Measurements from ENCODE around the gene CPNE4.

The CPNE4 gene

DNA sequence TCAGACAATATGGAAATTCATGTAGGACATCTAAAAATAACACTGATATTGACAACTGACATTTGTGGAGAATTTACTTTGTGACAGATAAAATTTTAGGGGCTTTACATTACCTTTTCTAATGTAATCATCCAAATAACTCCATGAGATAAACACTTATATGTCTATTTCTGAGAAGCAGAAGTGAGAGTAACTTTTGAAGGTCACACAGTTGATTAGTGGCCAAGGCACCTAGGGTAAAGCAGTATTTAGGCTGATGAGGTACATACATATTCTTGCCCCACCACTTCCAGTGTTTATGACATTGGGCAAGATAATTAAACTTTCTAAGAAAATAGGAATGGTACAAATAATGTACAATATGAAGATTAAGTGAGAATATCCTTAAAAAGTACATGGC, 248.4 kb downstream of the CPNE4 start:
- H3K27me3 Mint-ChIP-seq: peaks cover 2% of the 10 kb centered on the region
- H3K4me1 Mint-ChIP-seq: no peaks in the 10 kb centered on the region
- H3K4me3 Mint-ChIP-seq: no peak overlapping the region

DNA sequence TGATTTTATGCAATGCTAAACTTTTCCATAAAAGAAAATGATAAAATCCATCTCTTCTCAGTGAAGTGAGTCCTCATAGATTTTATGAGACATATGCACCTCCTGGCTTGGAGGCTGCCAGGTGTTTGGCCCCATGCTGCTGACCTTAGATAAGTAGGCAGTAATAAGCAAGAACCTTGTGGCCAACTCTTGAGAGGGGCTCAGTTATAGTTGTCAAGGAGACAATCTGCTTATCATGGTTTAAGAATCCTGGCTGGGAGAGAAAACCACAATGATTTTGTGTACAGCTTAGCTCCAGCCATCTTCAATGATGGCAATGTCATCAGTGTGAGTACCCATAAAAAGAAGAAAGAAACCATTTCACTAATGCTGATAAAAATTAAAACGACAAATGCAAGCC, 252.1 kb downstream of the CPNE4 start:
- H3K27me3 Mint-ChIP-seq: peaks cover 5% of the 10 kb centered on the region
- peaks cover 2% of the 10 kb centered on the region for H3K36me3 Mint-ChIP-seq
- H3K4me1 Mint-ChIP-seq: no peaks in the 10 kb centered on the region
- no peak overlapping the region for H3K4me3 Mint-ChIP-seq
- H3K9me3 Mint-ChIP-seq: no peaks in the 10 kb centered on the region
- H3K27ac Mint-ChIP-seq: no peak overlapping the region

More for the DNA sequence above, 248.4 kb downstream of the CPNE4 start:
- no peaks in the 10 kb centered on the region for H3K9me3 Mint-ChIP-seq
- H3K36me3 Mint-ChIP-seq: no peaks in the 10 kb centered on the region
- H3K27ac Mint-ChIP-seq: no peak overlapping the region

- no peaks in the 10 kb centered on the region for H3K4me1 Mint-ChIP-seq
- peaks cover 6% of the 10 kb centered on the region for H3K27me3 Mint-ChIP-seq
- no peaks in the 10 kb centered on the region for H3K9me3 Mint-ChIP-seq
- H3K36me3 Mint-ChIP-seq: peaks cover 2% of the 10 kb centered on the region
- no peak overlapping the region for H3K27ac Mint-ChIP-seq
- H3K4me3 Mint-ChIP-seq: no peak overlapping the region
Observed at GRCh38 chr3:131778526-131778925, 256.3 kb downstream of the CPNE4 start.

DNA sequence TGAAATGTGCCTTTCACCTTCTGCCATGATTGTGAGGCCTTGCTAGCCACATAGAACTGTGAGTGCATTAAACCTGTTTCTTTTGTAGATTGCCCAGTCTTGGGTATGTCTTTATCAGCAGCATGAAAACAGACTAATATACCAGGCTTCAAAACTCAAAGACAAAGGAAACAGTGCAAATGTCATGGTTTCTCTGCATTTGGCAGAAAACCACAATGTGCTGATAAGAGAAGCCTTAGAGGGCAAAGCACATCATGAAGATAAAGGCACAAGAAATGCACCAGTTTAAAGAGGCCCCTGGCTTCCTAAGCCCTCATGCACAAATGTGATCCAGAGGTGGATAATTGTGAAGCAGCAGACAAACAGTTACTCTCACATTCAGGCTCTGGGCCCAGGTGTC, 259.2 kb downstream of the CPNE4 start:
- Mint-ChIP-seq H3K4me1 (no peaks in the 10 kb centered on the region), H3K27me3 (peaks cover 6% of the 10 kb centered on the region), H3K9me3 (no peaks in the 10 kb centered on the region), H3K36me3 (peaks cover 2% of the 10 kb centered on the region), H3K4me3 (no peak overlapping the region), H3K27ac (no peak overlapping the region)

GRCh38 chr3:131772269-131773026, 262.4 kb downstream of the CPNE4 start:
- H3K27ac Mint-ChIP-seq: no peak overlapping the region
- H3K36me3 Mint-ChIP-seq: no peaks in the 10 kb centered on the region
- no peaks in the 10 kb centered on the region for H3K4me1 Mint-ChIP-seq
- no peaks in the 10 kb centered on the region for H3K9me3 Mint-ChIP-seq
- H3K4me3 Mint-ChIP-seq: no peak overlapping the region
- peaks cover 2% of the 10 kb centered on the region for H3K27me3 Mint-ChIP-seq

DNA sequence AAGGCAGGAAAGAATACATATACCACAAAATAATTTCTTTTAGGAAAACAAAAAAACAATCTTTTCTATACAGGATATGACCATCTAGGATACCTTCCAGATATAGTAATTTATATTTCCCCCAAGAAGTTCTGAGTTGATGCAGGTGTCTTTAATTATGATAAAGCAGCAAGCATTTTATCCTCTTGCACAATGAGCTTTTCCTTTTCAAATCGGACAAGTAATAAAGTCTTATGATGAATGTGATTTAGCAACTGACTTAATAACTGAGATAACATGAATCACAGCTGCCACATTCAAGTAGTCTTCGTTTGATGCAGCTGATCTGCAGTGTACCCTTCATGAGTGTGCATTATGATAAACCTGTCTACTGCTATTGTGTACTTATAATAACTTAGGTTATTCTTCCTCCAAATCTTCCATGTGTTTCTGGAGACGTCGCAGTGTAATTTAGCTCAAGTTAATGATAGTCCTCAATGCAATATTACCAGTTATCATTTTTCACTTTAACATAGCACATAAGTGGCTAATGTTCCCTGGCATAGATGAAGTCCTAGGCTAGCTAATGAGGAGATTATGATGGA, 271.7 kb downstream of the CPNE4 start:
- Mint-ChIP-seq H3K36me3 (no peaks in the 10 kb centered on the region), H3K4me3 (no peak overlapping the region), H3K4me1 (no peaks in the 10 kb centered on the region), H3K27me3 (peaks cover 19% of the 10 kb centered on the region), H3K9me3 (no peaks in the 10 kb centered on the region), H3K27ac (no peak overlapping the region)

DNA sequence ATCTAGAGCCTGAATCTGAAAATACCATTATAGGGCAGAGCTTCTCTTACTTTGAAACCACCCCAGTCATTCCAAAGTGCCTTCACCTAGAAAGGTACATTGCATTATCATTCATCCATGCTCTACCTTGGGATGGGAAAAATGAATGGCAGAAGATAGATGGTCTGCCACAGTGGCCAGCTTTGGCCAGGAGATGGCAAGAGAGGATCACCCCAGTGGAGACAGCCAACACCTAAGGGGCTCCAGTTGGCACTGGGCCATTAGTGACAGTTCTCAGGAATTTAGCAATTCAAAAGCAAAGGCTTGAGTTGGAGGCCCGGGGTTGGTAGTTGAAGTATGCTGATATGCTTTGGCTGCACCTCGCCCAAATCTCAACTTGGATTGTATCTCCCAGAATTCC, 278.4 kb downstream of the CPNE4 start:
- Mint-ChIP-seq H3K27me3 (peaks cover 30% of the 10 kb centered on the region), H3K4me1 (no peaks in the 10 kb centered on the region), H3K9me3 (no peaks in the 10 kb centered on the region), H3K4me3 (no peak overlapping the region), H3K36me3 (no peaks in the 10 kb centered on the region), H3K27ac (no peak overlapping the region)

DNA sequence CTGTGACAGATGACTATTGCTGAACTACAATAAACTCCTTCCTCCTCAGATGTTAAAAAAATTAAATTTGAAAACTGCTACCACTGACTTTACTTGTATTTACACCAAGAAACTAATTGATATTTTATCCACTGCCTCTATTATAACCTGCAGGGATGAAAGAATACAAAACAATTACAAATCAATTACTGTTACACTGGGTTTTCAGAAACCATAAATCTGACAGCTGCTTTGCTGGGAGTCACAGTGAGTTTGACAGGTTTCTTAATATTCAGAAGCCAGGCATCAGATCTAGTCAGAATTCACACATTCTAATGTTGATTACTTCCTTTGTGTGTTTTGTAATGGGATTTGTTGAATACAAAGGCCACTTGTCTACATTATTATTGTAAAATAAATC, 279.4 kb downstream of the CPNE4 start:
- Mint-ChIP-seq H3K9me3 (peaks cover 6% of the 10 kb centered on the region), H3K4me3 (no peak overlapping the region), H3K4me1 (no peaks in the 10 kb centered on the region), H3K36me3 (no peaks in the 10 kb centered on the region), H3K27me3 (peaks cover 29% of the 10 kb centered on the region), H3K27ac (no peak overlapping the region)

GRCh38 chr3:131750256-131750655, 284.6 kb downstream of the CPNE4 start:
- Mint-ChIP-seq H3K36me3 (no peaks in the 10 kb centered on the region), H3K27me3 (peaks cover 20% of the 10 kb centered on the region), H3K4me1 (no peaks in the 10 kb centered on the region), H3K9me3 (peaks cover 6% of the 10 kb centered on the region), H3K27ac (no peak overlapping the region), H3K4me3 (no peak overlapping the region)

DNA sequence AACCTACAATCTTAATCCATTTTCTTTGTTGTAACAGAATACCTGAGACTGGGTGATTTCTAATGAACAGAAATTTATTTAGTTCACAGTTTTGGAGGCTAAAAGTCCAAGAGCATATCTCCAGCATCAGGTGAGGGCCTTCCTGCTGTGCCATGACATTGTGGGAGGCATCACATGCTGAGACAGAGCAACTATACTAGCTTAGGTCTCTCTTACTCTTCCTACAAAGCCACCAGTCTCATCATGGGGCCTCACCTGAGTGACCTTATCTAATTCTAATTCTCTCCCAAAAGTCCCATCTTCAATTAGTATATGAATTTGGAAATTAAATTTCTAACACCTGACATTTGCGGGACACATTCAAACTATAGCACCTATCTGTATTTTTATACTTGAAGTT, 285.0 kb downstream of the CPNE4 start:
- Mint-ChIP-seq H3K4me3 (no peak overlapping the region), H3K27me3 (peaks cover 20% of the 10 kb centered on the region), H3K4me1 (no peaks in the 10 kb centered on the region), H3K36me3 (no peaks in the 10 kb centered on the region), H3K27ac (no peak overlapping the region), H3K9me3 (peaks cover 6% of the 10 kb centered on the region)

DNA sequence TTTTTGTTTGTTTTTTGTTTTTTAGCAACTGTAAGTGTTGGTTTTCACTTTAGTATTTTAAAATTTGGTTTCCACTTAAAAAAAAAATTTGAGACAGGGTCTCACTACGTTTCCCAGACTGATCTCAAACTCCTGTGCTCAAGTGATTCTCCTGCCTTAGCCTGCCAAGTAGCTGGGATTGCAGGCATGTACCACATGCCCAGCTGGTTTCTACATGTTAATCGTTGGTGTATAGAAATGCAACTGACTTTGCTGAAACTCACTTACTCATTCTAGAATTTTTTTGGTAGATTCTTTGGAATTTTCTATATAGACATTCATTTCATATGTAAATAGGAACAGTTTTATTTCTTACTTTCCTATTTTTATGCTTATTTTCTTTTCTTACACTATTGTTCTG, 287.3 kb downstream of the CPNE4 start:
- Mint-ChIP-seq H3K27ac (no peak overlapping the region), H3K9me3 (peaks cover 6% of the 10 kb centered on the region)

DNA sequence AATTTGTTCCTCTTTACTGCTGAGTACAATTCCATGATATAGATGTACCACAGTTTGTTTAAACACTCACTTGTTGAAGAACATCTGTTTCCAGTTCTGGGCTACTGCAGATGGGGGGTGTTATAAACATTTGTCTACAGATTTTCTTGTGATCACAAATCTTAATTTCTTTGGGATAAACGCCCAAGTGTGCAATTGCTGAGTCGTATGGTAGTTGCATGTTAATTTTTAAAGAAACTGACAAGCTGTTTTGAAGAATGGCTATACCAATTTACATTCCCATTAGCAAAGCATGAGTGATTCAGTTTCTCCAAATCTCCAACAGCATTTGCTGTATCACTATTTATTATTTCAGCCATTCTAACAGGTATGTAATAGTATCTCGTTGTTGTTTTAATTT, 290.0 kb downstream of the CPNE4 start:
- Mint-ChIP-seq H3K9me3 (no peaks in the 10 kb centered on the region), H3K27ac (no peak overlapping the region), H3K4me3 (no peak overlapping the region), H3K27me3 (peaks cover 9% of the 10 kb centered on the region), H3K36me3 (no peaks in the 10 kb centered on the region), H3K4me1 (no peaks in the 10 kb centered on the region)

More for the DNA sequence above, 287.3 kb downstream of the CPNE4 start:
- H3K36me3 Mint-ChIP-seq: no peaks in the 10 kb centered on the region
- H3K27me3 Mint-ChIP-seq: peaks cover 13% of the 10 kb centered on the region
- H3K4me1 Mint-ChIP-seq: no peaks in the 10 kb centered on the region
- no peak overlapping the region for H3K4me3 Mint-ChIP-seq

GRCh38 chr3:131743126-131743525, 291.7 kb downstream of the CPNE4 start:
- Mint-ChIP-seq H3K27me3 (peaks cover 7% of the 10 kb centered on the region), H3K4me3 (no peak overlapping the region), H3K27ac (no peak overlapping the region), H3K4me1 (no peaks in the 10 kb centered on the region), H3K36me3 (no peaks in the 10 kb centered on the region), H3K9me3 (no peaks in the 10 kb centered on the region)

- Mint-ChIP-seq H3K4me1 (no peaks in the 10 kb centered on the region), H3K27me3 (peaks cover 7% of the 10 kb centered on the region), H3K9me3 (no peaks in the 10 kb centered on the region), H3K27ac (no peak overlapping the region), H3K36me3 (no peaks in the 10 kb centered on the region), H3K4me3 (no peak overlapping the region)
Observed at GRCh38 chr3:131739211-131739610, 295.6 kb downstream of the CPNE4 start.

- peaks cover 9% of the 10 kb centered on the region for H3K27me3 Mint-ChIP-seq
- no peaks in the 10 kb centered on the region for H3K9me3 Mint-ChIP-seq
- no peaks in the 10 kb centered on the region for H3K4me1 Mint-ChIP-seq
- no peak overlapping the region for H3K4me3 Mint-ChIP-seq
- no peak overlapping the region for H3K27ac Mint-ChIP-seq
- H3K36me3 Mint-ChIP-seq: no peaks in the 10 kb centered on the region
Observed at GRCh38 chr3:131738095-131738494, 296.7 kb downstream of the CPNE4 start.

DNA sequence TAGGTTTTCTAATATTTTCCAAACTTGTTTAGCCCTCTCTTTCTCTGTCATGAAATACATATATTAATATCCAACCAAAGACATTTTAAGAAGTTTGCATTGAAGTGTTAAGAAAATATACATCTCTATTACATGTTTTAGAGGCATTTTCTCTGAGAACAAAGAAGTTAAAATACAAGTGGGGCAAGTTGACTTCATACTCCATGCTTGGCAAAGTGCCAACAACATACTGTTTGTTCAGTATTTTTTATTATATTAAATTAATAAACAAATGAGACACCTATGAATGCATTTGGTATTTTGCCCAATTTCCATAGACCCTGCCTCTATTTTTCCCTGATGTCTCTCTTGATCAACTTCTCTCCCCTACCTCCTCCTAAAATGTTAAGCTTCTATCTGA, 299.3 kb downstream of the CPNE4 start:
- Mint-ChIP-seq H3K27ac (peak overlapping the region; percentile 1), H3K36me3 (no peaks in the 10 kb centered on the region), H3K4me3 (no peak overlapping the region), H3K4me1 (no peaks in the 10 kb centered on the region), H3K9me3 (no peaks in the 10 kb centered on the region), H3K27me3 (peaks cover 6% of the 10 kb centered on the region)

DNA sequence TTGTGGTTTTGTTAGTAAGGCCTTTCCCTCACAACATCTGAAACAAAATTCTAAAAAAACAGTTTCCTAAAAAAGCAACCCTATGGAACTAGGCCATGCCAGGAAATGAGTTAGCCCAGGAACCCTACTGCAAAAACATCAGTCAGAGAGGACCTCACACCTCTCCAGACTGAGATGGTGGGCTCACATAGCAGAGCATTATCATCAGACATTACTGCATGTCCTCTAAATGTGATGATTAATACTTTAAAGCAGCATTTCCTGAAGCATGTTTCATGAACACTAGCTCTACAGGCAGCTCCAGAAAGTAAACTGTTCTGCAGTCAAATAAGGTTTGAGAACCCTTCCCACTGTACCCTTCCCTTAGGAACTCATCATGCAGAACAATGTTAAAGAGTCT, 299.7 kb downstream of the CPNE4 start:
- Mint-ChIP-seq H3K9me3 (no peaks in the 10 kb centered on the region), H3K36me3 (no peaks in the 10 kb centered on the region), H3K4me3 (no peak overlapping the region), H3K27me3 (peaks cover 3% of the 10 kb centered on the region), H3K27ac (no peak overlapping the region), H3K4me1 (no peaks in the 10 kb centered on the region)

Data from activated naive CD4-positive, alpha-beta T cell treated with anti-CD3 and anti-CD28 coated beads, Interleukin-2, amount 50 U/mL, for 24 hours (primary cell).